Erythroblast (primary cell): ENCODE measurements around the gene CFTR.

Experiments
- GATA1 ChIP-seq: IDR thresholded peaks from 2 replicates; pipeline ENCODE4 v1.6.1; 2011; ENCODE audit warnings: low read depth, mild to moderate bottlenecking, control low read depth, low read length, moderate library complexity
- POLR2A ChIP-seq: IDR thresholded peaks from 2 replicates; pipeline ENCODE4 v1.6.1; 2011; ENCODE audit warnings: mild to moderate bottlenecking, low read length

DNA sequence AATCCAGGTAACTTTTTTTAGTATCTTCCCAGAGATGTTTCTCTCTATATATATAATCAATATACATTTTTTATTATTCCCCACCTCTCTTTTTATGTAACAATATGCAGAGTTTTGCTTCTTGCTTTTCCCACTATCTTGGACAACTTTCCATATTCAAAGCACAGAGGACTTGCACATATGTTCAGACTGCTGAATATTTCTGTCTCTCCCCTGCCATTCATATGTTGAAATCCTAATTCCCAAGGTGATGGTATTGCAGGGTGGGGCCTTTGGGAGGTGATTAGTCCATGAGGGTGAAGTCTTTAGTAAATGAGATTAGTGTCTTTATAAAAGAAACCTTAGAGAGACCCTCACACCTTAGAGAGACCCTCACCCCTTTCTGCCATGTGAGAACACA lies 72.8 kb downstream of the CFTR start:
- no peak for TF ChIP-seq POLR2A
- no peak for TF ChIP-seq GATA1
